HG03558 (cell line): Measurements from ENCODE around the gene VPS41.
"Not testable (repeated sequence)": the region's sequence is repeated elsewhere in the genome, so short reads cannot be mapped to it uniquely, and the experiment has no call there.

Experiments
- ATAC-seq: cut with Tn5 transposase; IDR thresholded peaks from one replicate; pipeline ENCODE4 v1.9.1; 2021; ENCODE audit warnings: moderate number of reproducible peaks; ENCODE audit not compliant: unreplicated experiment; ENCODE audit errors: extremely low read depth

The VPS41 gene

GRCh38 chr7:38908759-38909335 lies at the start of gene VPS41:
VPS41 (minus strand) TSS chr7:38909191; CDS start chr7:38909174, 17 bp downstream.
- peak; percentile 93 for ATAC-seq

GRCh38 chr7:38955892-38956291 lies 46.9 kb upstream of the VPS41 start:
- ATAC-seq = no peak

- no peak for ATAC-seq
Measured at GRCh38 chr7:38953971-38954370, 45.0 kb upstream of the VPS41 start.

GRCh38 chr7:38953227-38953626 lies 44.2 kb upstream of the VPS41 start:
- ATAC-seq = no peak

GRCh38 chr7:38951213-38951612 lies 42.2 kb upstream of the VPS41 start:
- no peak for ATAC-seq

GRCh38 chr7:38950309-38950708 lies 41.3 kb upstream of the VPS41 start:
- ATAC-seq = no peak

- not testable (repeated sequence) for ATAC-seq
Measured at GRCh38 chr7:38947541-38947940, 38.5 kb upstream of the VPS41 start.

- no peak for ATAC-seq
Measured at GRCh38 chr7:38942431-38943051, 33.5 kb upstream of the VPS41 start.

GRCh38 chr7:38940774-38941173 lies 31.8 kb upstream of the VPS41 start:
- ATAC-seq = no peak

GRCh38 chr7:38938589-38938988 lies 29.6 kb upstream of the VPS41 start:
- no peak for ATAC-seq

- no peak for ATAC-seq
Measured at GRCh38 chr7:38938001-38938485, 29.1 kb upstream of the VPS41 start.

GRCh38 chr7:38936641-38937040 lies 27.6 kb upstream of the VPS41 start:
- ATAC-seq = no peak

- no peak for ATAC-seq
Measured at GRCh38 chr7:38934536-38934935, 25.5 kb upstream of the VPS41 start.

GRCh38 chr7:38934051-38934450 lies 25.1 kb upstream of the VPS41 start:
- ATAC-seq = no peak

- ATAC-seq = no peak
Measured at GRCh38 chr7:38932509-38933168, 23.6 kb upstream of the VPS41 start.

- ATAC-seq = no peak
Measured at GRCh38 chr7:38929460-38930171, 20.6 kb upstream of the VPS41 start.

GRCh38 chr7:38928506-38928905 lies 19.5 kb upstream of the VPS41 start:
- ATAC-seq = no peak

GRCh38 chr7:38927751-38928150 lies 18.8 kb upstream of the VPS41 start:
- no peak for ATAC-seq

GRCh38 chr7:38920731-38921130 lies 11.7 kb upstream of the VPS41 start:
- no peak for ATAC-seq

- ATAC-seq = no peak
Measured at GRCh38 chr7:38916396-38916795, 7.4 kb upstream of the VPS41 start.

- no peak for ATAC-seq
Measured at GRCh38 chr7:38909870-38910269, 879 bp upstream of the VPS41 start.
